NCI-H1436 treated with DMSO at 0.1 percent for 48 hours (cell line): Measurements from ENCODE around the gene PARM1.

Experiments
- DNase-seq: peaks from one replicate; lab custom pipeline; 2025; lab: John Stamatoyannopoulos, UW

Gene PARM1

GRCh38 chr4:75081561-75081960 lies 148.6 kb downstream of the PARM1 start:
- DNase-seq = no peak

GRCh38 chr4:75087416-75087815 lies 154.5 kb downstream of the PARM1 start:
- no peak for DNase-seq

GRCh38 chr4:75087865-75088264 lies 154.9 kb downstream of the PARM1 start:
- DNase-seq = no peak

- DNase-seq = no peak
Observed at GRCh38 chr4:75089206-75089605, 156.3 kb downstream of the PARM1 start.

- no peak for DNase-seq
Observed at GRCh38 chr4:75099321-75099720, 166.4 kb downstream of the PARM1 start.
